H1 (cell line): ENCODE data around the gene LIPG. TPM values are rescaled to one million over a fixed set of nuclear protein-coding genes. Genes with fewer than 3 reads are reported as not detected.

Experiments
- CTCF ChIA-PET: fragments of 300-600 bp; sonication (Branson Sonifier 250); formaldehyde crosslinking; loops from one replicate; lab custom pipeline; 2021; ENCODE audit not compliant: partially characterized antibody; lab: Charles Lee
- POLR2A ChIA-PET: fragments of 300-600 bp; sonication (Branson Sonifier 250); formaldehyde crosslinking; loops from one replicate; lab custom pipeline; 2021; ENCODE audit warnings: inconsistent platforms; ENCODE audit not compliant: partially characterized antibody; lab: Charles Lee
- DNase-seq, 2 experiments: peaks; one replicate each; pipeline versions ENCODE4 v3.0.0 to v3.0.0-alpha.2; 2010 to 2022; ENCODE audit warnings: low spot score in 2 of 2, low read depth in 1 of 2, mixed read lengths in 1 of 2
- FAIRE-seq: peaks from 2 replicates; lab custom pipeline; 2011; peaks lifted over from hg19 to GRCh38; lab: Jason Lieb, UNC
- H2AFZ ChIP-seq: 2 replicates; pipeline ENCODE4 v1.8.1; 2012; ENCODE audit warnings: low read length, inconsistent platforms
- H2AK5ac ChIP-seq: 2 replicates; pipeline ENCODE4 v1.6.1; 2013; ENCODE audit warnings: low read depth, low read length
- H2BK120ac ChIP-seq: replicated peaks from 2 replicates; pipeline ENCODE3; 2013; ENCODE audit warnings: low read depth, low read length, inconsistent platforms
- H2BK12ac ChIP-seq: 2 replicates; pipeline ENCODE4 v1.6.1; 2013; ENCODE audit warnings: low read depth, low read length
- H2BK15ac ChIP-seq: 2 replicates; pipeline ENCODE4 v1.6.1; 2013; ENCODE audit warnings: low read length
- H2BK20ac ChIP-seq: 2 replicates; pipeline ENCODE4 v1.6.1; 2013; ENCODE audit warnings: low read length
- H2BK5ac ChIP-seq: 2 replicates; pipeline ENCODE4 v1.6.1; 2013; ENCODE audit warnings: low read depth, low read length
- H3K14ac ChIP-seq: 2 replicates; pipeline ENCODE4 v1.6.1; 2013; ENCODE audit warnings: inconsistent platforms; ENCODE audit not compliant: insufficient read length
- H3K18ac ChIP-seq: 2 replicates; pipeline ENCODE4 v1.6.1; 2013; ENCODE audit warnings: low read length; ENCODE audit errors: extremely low read depth
- H3K23ac ChIP-seq: 2 replicates; pipeline ENCODE4 v1.6.1; 2013; ENCODE audit warnings: inconsistent platforms; ENCODE audit not compliant: insufficient read length
- H3K23me2 ChIP-seq: 2 replicates; pipeline ENCODE4 v1.6.1; 2013; ENCODE audit warnings: low read depth, low read length
- H3K27ac ChIP-seq: 2 replicates; pipeline ENCODE4 v1.6.1; 2011; ENCODE audit warnings: low read depth, low read length, inconsistent platforms
- H3K27me3 ChIP-seq, 4 experiments: replicated peaks in 1 of 4; 1 replicate in 1 of 4; 2 replicates in 3 of 4; pipeline versions ENCODE4 v1.6.1 to v1.8.1; 2011 to 2013; ENCODE audit warnings: low read length in 3 of 4, mild to moderate bottlenecking in 3 of 4, inconsistent platforms in 2 of 4, mixed read lengths in 2 of 4, moderate library complexity in 1 of 4; ENCODE audit not compliant: control insufficient read depth in 3 of 4, insufficient read depth in 3 of 4; ENCODE audit errors: extremely low read depth in 1 of 4
- H3K36me3 ChIP-seq, 4 experiments: 2 replicates each; pipeline versions ENCODE4 v1.6.1 to v1.8.1; 2011 to 2013; ENCODE audit warnings: mild to moderate bottlenecking in 4 of 4, low read length in 3 of 4, moderate library complexity in 2 of 4, control low read depth in 1 of 4, inconsistent platforms in 1 of 4; ENCODE audit not compliant: insufficient read depth in 4 of 4, control insufficient read depth in 2 of 4
- H3K4ac ChIP-seq: replicated peaks from 2 replicates; pipeline ENCODE3; 2013; ENCODE audit warnings: low read length, low read depth, mixed read lengths, inconsistent platforms; ENCODE audit not compliant: insufficient read length
- H3K4me1 ChIP-seq, 4 experiments: replicated peaks in 1 of 4; 1 replicate in 1 of 4; 2 replicates in 3 of 4; pipeline versions ENCODE4 v1.6.1 to v1.8.1; 2011 to 2013; ENCODE audit warnings: low read length in 3 of 4, inconsistent platforms in 2 of 4, mixed read lengths in 1 of 4; ENCODE audit not compliant: insufficient read depth in 4 of 4, control insufficient read depth in 3 of 4
- H3K4me2 ChIP-seq, 2 experiments: 2 replicates each; pipeline versions ENCODE4 v1.6.1 to v1.8.1; 2011 to 2013; ENCODE audit warnings: low read depth in 2 of 2, low read length in 2 of 2, control low read depth in 1 of 2, inconsistent platforms in 1 of 2, mild to moderate bottlenecking in 1 of 2; ENCODE audit not compliant: insufficient read depth in 1 of 2
- H3K4me3 ChIP-seq, 4 experiments: fragments of 200-600, 300-600 bp in 1 of 4; sonication (generic), shearing (Covaris generic), sonication (Bioruptor Twin) in 1 of 4; 2 replicates each; pipeline versions ENCODE4 v1.5.1 to v1.8.1; 2011 to 2016; ENCODE audit warnings: low read length in 4 of 4, low read depth in 3 of 4, control low read depth in 2 of 4, inconsistent platforms in 2 of 4, mild to moderate bottlenecking in 2 of 4, mixed read lengths in 1 of 4, moderate library complexity in 1 of 4; ENCODE audit not compliant: insufficient read depth in 2 of 4; ENCODE audit errors: extremely low read depth in 1 of 4
- H3K56ac ChIP-seq: replicated peaks from 2 replicates; pipeline ENCODE3; 2013; ENCODE audit warnings: low read depth, mild to moderate bottlenecking, mixed read lengths, low read length, inconsistent platforms; ENCODE audit not compliant: insufficient read length
- H3K79me1 ChIP-seq: 2 replicates; pipeline ENCODE4 v1.6.1; 2013; ENCODE audit warnings: low read depth, low read length, control low read depth
- H3K79me2 ChIP-seq, 2 experiments: 2 replicates each; pipeline versions ENCODE4 v1.6.1 to v1.8.1; 2012 to 2013; ENCODE audit warnings: low read length in 2 of 2, mild to moderate bottlenecking in 2 of 2, inconsistent platforms in 1 of 2; ENCODE audit not compliant: insufficient read depth in 2 of 2, control insufficient read depth in 1 of 2
- H3K9ac ChIP-seq, 4 experiments: replicated peaks in 1 of 4; 1 replicate in 1 of 4; 2 replicates in 3 of 4; pipeline versions ENCODE4 v1.6.1 to v1.8.1; 2011 to 2013; ENCODE audit warnings: low read depth in 3 of 4, low read length in 3 of 4, control low read depth in 2 of 4, mild to moderate bottlenecking in 2 of 4, moderate library complexity in 2 of 4, inconsistent platforms in 1 of 4; ENCODE audit errors: extremely low read depth in 1 of 4
- H3K9me3 ChIP-seq, 2 experiments: 2 replicates each; pipeline versions ENCODE4 v1.6.1 to v1.8.1; 2012 to 2013; ENCODE audit warnings: mild to moderate bottlenecking in 2 of 2, moderate library complexity in 2 of 2, control low read depth in 1 of 2, inconsistent platforms in 1 of 2, low read depth in 1 of 2, low read length in 1 of 2, mixed read lengths in 1 of 2; ENCODE audit not compliant: insufficient read depth in 2 of 2
- H4K20me1 ChIP-seq, 2 experiments: replicated peaks in 1 of 2; 2 replicates each; pipeline versions ENCODE3 to v1.8.1; 2011 to 2013; ENCODE audit warnings: inconsistent platforms in 2 of 2, low read length in 2 of 2, mild to moderate bottlenecking in 1 of 2; ENCODE audit not compliant: insufficient read depth in 2 of 2, control insufficient read depth in 1 of 2
- H4K5ac ChIP-seq: 2 replicates; pipeline ENCODE4 v1.6.1; 2013; ENCODE audit warnings: low read length, low read depth, mixed read lengths, inconsistent platforms; ENCODE audit not compliant: insufficient read length
- H4K8ac ChIP-seq: 2 replicates; pipeline ENCODE4 v1.8.0; 2013; ENCODE audit warnings: mild to moderate bottlenecking, moderate library complexity, low read length, inconsistent platforms; ENCODE audit not compliant: insufficient read depth; ENCODE audit errors: extremely low read depth
- H4K91ac ChIP-seq: replicated peaks from 2 replicates; pipeline ENCODE3; 2013; ENCODE audit warnings: low read length, mixed read lengths, inconsistent platforms; ENCODE audit not compliant: insufficient read length
- GTF2F1 ChIP-seq: IDR thresholded peaks from 2 replicates; pipeline ENCODE4 v1.6.1; 2012; ENCODE audit warnings: low read depth, low read length, improper control_type of control experiment, borderline replicate concordance
- JUN ChIP-seq: IDR thresholded peaks from 2 replicates; pipeline ENCODE4 v1.6.1; 2011; ENCODE audit warnings: low read depth, mild to moderate bottlenecking, improper control_type of control experiment, low read length
- POLR2A ChIP-seq, 2 experiments: IDR thresholded peaks; 1 replicate in 1 of 2; 2 replicates in 1 of 2; pipeline ENCODE4 v1.6.1; 2011; ENCODE audit warnings: low read depth in 2 of 2, low read length in 2 of 2, mild to moderate bottlenecking in 2 of 2; ENCODE audit errors: control extremely low read depth in 1 of 2
- POU5F1 ChIP-seq: IDR thresholded peaks from 2 replicates; pipeline ENCODE4 v1.6.1; 2011; ENCODE audit warnings: low read depth, mild to moderate bottlenecking, low read length, moderate library complexity
- SP2 ChIP-seq: IDR thresholded peaks from 2 replicates; pipeline ENCODE4 v1.6.1; 2012; ENCODE audit warnings: mild to moderate bottlenecking, low read length, inconsistent platforms
- TAF1 ChIP-seq: IDR thresholded peaks from 2 replicates; pipeline ENCODE4 v1.6.1; 2011; ENCODE audit warnings: mild to moderate bottlenecking, low read depth, low read length
- TAF7 ChIP-seq: optimal IDR thresholded peaks from 2 replicates; pipeline ENCODE3; 2011; ENCODE audit warnings: low read depth, mild to moderate bottlenecking, inconsistent platforms, low read length, moderate library complexity, borderline replicate concordance
- TBP ChIP-seq: IDR thresholded peaks from 2 replicates; pipeline ENCODE4 v1.6.1; 2011; ENCODE audit warnings: low read depth, low read length, improper control_type of control experiment
- WGBS, 2 experiments: shearing (Covaris generic) in 1 of 2; methylation state at CpG; one replicate each; pipeline versions ENCODE4 v1.1.6 to v1.1.7; 2013 to 2015; ENCODE audit warnings: low lambda C conversion rate in 2 of 2, mixed read lengths in 2 of 2, inconsistent platforms in 1 of 2, low coverage in 1 of 2, missing lambda C conversion rate in 1 of 2; ENCODE audit not compliant: insufficient replicate concordance in 2 of 2, insufficient coverage in 1 of 2, insufficient read length in 1 of 2; ENCODE audit errors: extremely low coverage in 1 of 2, missing lambda C conversion rate in 1 of 2; 5-methylcytosine and 5-hydroxymethylcytosine counted together
- long read RNA-seq, 2 experiments: library from RNA in 1 of 2; library from capped mRNA in 1 of 2; stranded (forward); transcript quantifications; one replicate each; pipeline ENCODE4 v2.0.0, GENCODE V29; 2021; ENCODE audit warnings: inconsistent platforms in 1 of 2
- polyA minus RNA-seq, 3 experiments: library from RNA; depleted of rRNA, polyadenylated mRNA; stranded (reverse); fragments of >200 nt; gene quantifications; 1 replicate in 2 of 3; 2 replicates in 1 of 3; pipeline ENCODE4 v1.2.3, GENCODE V29; 2011
- polyA plus RNA-seq, 7 experiments: library from polyadenylated mRNA; depleted of rRNA in 3 of 7; stranded (reverse) in 5 of 7; unstranded in 2 of 7; fragments of >200 nt in 5 of 7; fragments of 200-250 nt in 2 of 7; gene quantifications; 1 replicate in 5 of 7; 2 replicates in 1 of 7; 4 replicates in 1 of 7; pipeline versions ENCODE4 v1.2.1 to v1.2.3, GENCODE V29; 2011 to 2013; ENCODE audit warnings: missing spikeins in 2 of 7, mixed read lengths in 2 of 7
- total RNA-seq: library from RNA; stranded (reverse); fragmentation: NEBNext Ultra II Directional; extraction: Animal tissue kit (Norgen Biotek cat#: 25700); gene quantifications from 2 replicates; pipeline ENCODE4 v1.2.1, GENCODE V29; 2021

LIPG gene
- total RNA-seq (9.8 and 11.8 TPM in 2 replicates), polyA plus RNA-seq (2011; rRNA removed) (8.3 and 9.2 TPM in 2 replicates), polyA minus RNA-seq (2011; rRNA and poly(A)+ RNA removed) (21.1 and 36.4 TPM in 2 replicates)
- polyA plus RNA-seq (2011; cell fraction: cytosol; rRNA removed) = 9.2 TPM
- 12.6 TPM for polyA plus RNA-seq (2011; cell fraction: nucleus; rRNA removed)
- 9.5 to 11.9 TPM (median 9.9 TPM) in 4 replicates for polyA plus RNA-seq (2012, experiment 1 of 2)
- 2.6 TPM for polyA plus RNA-seq (2012, experiment 2 of 2)
- polyA plus RNA-seq (2013, experiment 1 of 2) = 11.7 TPM
- 13.4 TPM for polyA plus RNA-seq (2013, experiment 2 of 2)
- 8.1 TPM for polyA minus RNA-seq (2011; cell fraction: cytosol; rRNA and poly(A)+ RNA removed)
- polyA minus RNA-seq (2011; cell fraction: nucleus; rRNA and poly(A)+ RNA removed) = 14.5 TPM
- long read RNA-seq, experiment 1, partial matches to known transcripts = 0 of 6 reads
- long read RNA-seq, experiment 1, other reads (novel, unspliced or antisense) = 3 of 6 reads
- long read RNA-seq, experiment 2, full-length matches to known transcripts = 6 of 7 reads
- long read RNA-seq, experiment 2, partial matches to known transcripts = 0 of 7 reads
- long read RNA-seq, experiment 2, other reads (novel, unspliced or antisense) = 1 of 7 reads

DNA sequence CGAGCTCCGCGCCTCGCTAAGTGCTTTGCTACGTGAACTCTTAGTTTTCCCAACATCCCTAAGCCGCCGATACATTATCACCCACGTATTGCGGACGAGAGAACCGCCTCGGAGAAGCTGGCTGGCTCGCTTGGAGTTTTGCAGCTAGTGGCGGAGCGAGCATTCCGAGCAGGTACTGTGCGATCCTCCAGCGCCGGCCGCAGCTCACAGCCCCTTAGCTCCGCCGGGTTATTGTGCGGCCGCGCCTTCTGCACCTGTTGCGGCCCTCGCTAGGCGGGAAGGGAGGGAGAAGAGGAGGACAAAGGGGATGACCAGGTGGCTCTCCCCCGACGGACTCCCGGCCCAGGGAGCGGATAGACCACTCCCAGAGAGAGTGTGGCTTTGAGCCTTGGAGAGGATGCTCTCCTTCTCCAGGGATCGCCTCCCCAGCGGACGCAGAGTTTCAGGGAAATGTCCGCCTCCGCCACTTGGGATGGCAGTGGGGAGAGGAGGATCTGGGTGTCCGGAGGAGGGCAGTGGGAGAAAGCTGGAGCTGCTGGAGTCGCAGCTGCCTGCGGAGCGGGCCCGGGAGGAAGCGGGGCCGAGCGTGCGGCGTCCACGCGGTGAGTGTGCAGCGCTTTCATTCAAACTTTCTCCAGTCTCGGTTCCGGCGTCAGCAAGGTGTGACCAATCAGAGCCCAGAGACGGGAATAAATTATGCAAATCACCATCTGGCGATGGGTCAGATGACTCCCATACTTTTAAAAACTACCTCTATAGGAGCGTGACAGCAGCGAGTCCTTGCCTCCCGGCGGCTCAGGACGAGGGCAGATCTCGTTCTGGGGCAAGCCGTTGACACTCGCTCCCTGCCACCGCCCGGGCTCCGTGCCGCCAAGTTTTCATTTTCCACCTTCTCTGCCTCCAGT lies at the start of gene LIPG:
Gene LIPG (plus strand): TSS at position 769 of the 905 bp plus-strand sequence. CDS start 252 bp downstream, outside the sequence.
- H3K23me2 ChIP-seq = peaks cover 23% of the 10 kb centered on the region
- H4K20me1 ChIP-seq = peaks cover 5 to 11% of the 10 kb centered on the region in 2 experiments
- H3K56ac ChIP-seq = no peak within 1 kb of the TSS
- H3K36me3 ChIP-seq = peaks cover 0 to 7% (median 1%) of the 10 kb centered on the region in 4 experiments; a peak in 1 of 8 replicates
- peak within 1 kb of the TSS; percentile 30; the same call in 1 of the 2 replicates for H2AFZ ChIP-seq
- peak within 1 kb of the TSS; percentile 57; the same call in 1 of the 2 replicates for H3K27ac ChIP-seq
- H3K4ac ChIP-seq = peak within 1 kb of the TSS; percentile 94
- 3% methylated on average over 64 of the region's 67 CpGs; no CpG with 5 or more reads in 1 of the 2 experiments for WGBS, 2 experiments
- peak within 1 kb of the TSS; percentile 11 to 74 (median 70) for H3K9ac ChIP-seq
- H3K14ac ChIP-seq = no peak within 1 kb of the TSS
- no peaks in the 10 kb centered on the region for H3K79me1 ChIP-seq
- peak within 1 kb of the TSS; percentile 94 for H2BK12ac ChIP-seq
- FAIRE-seq = peak; percentile 58
- H4K8ac ChIP-seq = peak within 1 kb of the TSS; percentile 94
- H3K18ac ChIP-seq = peak within 1 kb of the TSS; percentile 93
- H3K4me1 ChIP-seq = peaks cover 4 to 6% (median 4%) of the 10 kb centered on the region in 4 experiments
- peak within 1 kb of the TSS; percentile 99 for H2BK15ac ChIP-seq
- peaks cover 0 to 12% of the 10 kb centered on the region in 2 experiments; a peak in 2 of 4 replicates for H3K79me2 ChIP-seq
- peak within 1 kb of the TSS; percentile 91 to 94 for H3K4me2 ChIP-seq
- ChIA-PET CTCF (interaction anchor here (0.6 to 3.6 kb wide), 14 partner anchors 9 to 298 kb away, joined by 3 to 24 read pairs (median 4); no protein-coding TSS in a partner anchor), POLR2A (interaction anchor here (0.9 to 2.6 kb wide), 5 partner anchors 9 to 297 kb away, joined by 3 to 9 read pairs (median 7); partner anchors contain the start of gene C18orf32)
- H4K91ac ChIP-seq = peak within 1 kb of the TSS; percentile 56
- no peak within 1 kb of the TSS for H3K23ac ChIP-seq
- H3K27me3 ChIP-seq = peaks cover 0 to 27% (median 17%) of the 10 kb centered on the region in 4 experiments; a peak in 6 of 7 replicates
- H3K9me3 ChIP-seq = peaks cover 0 to 8% of the 10 kb centered on the region in 2 experiments; a peak in 2 of 4 replicates
- H2AK5ac ChIP-seq = no peak within 1 kb of the TSS
- DNase-seq = peak; percentile 53 to 81
- H3K4me3 ChIP-seq = peak within 1 kb of the TSS; percentile 57 to 74 (median 62)
- H4K5ac ChIP-seq = peak within 1 kb of the TSS; percentile 31
- peak within 1 kb of the TSS; percentile 88; the same call in 1 of the 2 replicates for H2BK5ac ChIP-seq
- H2BK20ac ChIP-seq = no peak within 1 kb of the TSS
- H2BK120ac ChIP-seq = peak within 1 kb of the TSS; percentile 12
- TF ChIP-seq POLR2A (IDR thresholded peaks at IDR 0.05; ENCODE audit: control extremely low read depth in 1 of 2, low read depth in 2 of 2, low read length in 2 of 2) (peak; percentile 74 to 89), POU5F1 (no peak), TAF7 (peak; percentile 70), TAF1 (peak; percentile 65; the same call in 1 of the 2 replicates), TBP (peak; percentile 73), SP2 (no peak), GTF2F1 (no peak), JUN (no peak)
